Measurements from ENCODE around the gene SLC16A1.

- TF ChIP-seq CTCF (IDR thresholded peaks at IDR 0.05) (no peak), POLR2A (IDR thresholded peaks at IDR 0.05) (no peak)
These were observed 49.8 kb downstream of the SLC16A1 start for GRCh38 chr1:112906150-112906698.
